EL (cell line): ENCODE measurements around the gene DSCAML1.
"Not testable (repeated sequence)": the region's sequence is repeated elsewhere in the genome, so short reads cannot be mapped to it uniquely, and the experiment has no call there.

ENCODE experiments used
- DNase-seq: peaks from one replicate; pipeline ENCODE4 v3.0.0-alpha.2; 2016

The DSCAML1 gene

DNA sequence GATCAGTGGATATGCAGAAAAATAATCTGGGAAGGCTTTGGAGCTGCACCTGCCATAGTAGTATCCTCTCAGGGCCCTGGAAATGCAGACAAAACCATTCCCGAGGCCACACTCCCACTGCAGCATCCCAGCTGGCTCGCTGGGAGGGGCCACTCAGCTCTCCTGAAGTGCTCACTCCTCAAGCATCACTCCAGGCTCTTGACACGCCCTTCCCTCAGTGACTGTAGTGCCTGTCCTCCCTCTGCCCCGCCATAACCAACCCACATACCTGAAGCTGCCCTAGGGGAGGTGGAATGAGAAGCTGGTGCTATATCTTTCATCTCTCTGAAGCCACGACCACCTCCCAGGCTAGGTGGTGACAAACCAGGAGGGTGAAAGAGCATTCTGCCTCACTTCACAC is 4.8 kb downstream of the DSCAML1 start:
- no peak for DNase-seq

DNA sequence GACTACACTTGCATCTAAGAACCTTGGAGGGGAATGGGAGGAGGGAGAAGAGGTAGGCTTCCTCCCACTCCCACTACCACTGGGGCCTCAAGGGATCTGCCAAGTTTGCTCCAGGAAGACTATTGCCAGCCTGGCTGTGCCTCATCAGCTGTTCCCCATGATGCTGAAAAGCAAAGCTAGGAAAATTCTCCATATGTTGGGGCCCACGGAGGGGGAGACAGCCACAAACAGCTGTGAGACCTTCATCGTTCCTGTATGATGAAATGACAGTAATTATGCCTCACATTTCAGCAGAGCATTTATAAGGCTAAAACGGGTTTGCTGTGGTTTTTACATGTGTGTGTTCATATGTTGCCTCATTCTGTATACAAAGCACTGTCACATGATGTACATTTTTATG is 6.7 kb downstream of the DSCAML1 start:
- no peak for DNase-seq

DNA sequence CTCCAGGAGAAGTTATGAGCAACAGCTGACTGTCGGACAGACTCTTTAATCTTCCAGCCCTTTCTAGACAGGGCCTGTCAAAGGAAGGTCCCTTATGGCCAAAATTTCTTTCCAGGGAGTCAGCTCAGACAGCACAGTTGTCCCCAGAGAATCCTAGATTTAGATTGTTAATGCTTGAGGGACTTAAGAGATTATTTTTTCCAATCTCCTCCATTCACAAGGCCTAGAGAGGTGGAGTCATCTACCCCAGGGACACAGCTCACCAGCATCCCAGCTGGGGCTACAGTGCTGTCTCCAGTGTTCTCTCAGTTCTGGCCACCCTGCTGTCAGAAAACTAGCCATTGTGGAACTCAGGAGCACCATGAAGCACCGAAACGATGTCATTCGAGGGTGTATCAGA is 7.8 kb downstream of the DSCAML1 start:
- no peak for DNase-seq

DNA sequence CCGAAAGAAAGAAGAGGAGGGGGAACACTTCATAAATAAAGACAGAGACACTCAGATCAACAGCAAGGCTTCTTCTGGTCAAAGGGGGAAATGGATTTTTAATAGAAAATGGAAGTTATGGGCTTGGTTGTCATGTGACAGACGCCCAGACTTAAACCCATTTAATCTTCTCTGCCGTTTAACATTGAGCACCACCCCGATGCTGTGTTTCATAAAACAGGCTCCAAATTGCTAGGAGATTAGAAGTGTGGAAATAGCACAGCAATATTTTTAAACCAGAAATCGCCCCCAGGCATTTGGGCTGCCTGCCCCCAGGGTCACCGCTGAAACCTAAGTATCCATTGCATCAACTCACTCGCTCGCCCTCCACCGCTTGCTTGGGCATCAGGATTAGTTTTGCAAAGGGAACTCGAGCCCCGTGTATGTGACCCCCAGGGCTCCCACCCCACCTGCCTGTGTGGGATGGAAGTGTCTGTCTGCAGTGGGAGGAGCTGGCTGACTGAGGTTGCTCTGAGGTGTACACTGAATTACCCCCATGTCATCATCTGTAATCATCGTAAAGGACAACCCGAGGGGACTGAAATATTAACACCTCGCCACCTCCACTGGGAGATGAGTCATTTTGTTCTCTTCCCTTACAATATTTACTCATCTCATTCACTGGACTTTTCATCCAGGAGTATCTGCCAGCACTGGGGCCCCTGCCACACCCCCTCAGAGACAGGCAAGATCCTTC is 10.7 kb downstream of the DSCAML1 start:
- DNase-seq = no peak

GRCh38 chr11:117782101-117782500 is 14.9 kb downstream of the DSCAML1 start:
- DNase-seq = no peak

GRCh38 chr11:117781627-117782026 is 15.4 kb downstream of the DSCAML1 start:
- DNase-seq = no peak

GRCh38 chr11:117780456-117780855 is 16.6 kb downstream of the DSCAML1 start:
- DNase-seq = no peak

- no peak for DNase-seq
Measured at GRCh38 chr11:117774553-117774952, 22.5 kb downstream of the DSCAML1 start.

GRCh38 chr11:117772360-117772759 is 24.7 kb downstream of the DSCAML1 start:
- no peak for DNase-seq

DNA sequence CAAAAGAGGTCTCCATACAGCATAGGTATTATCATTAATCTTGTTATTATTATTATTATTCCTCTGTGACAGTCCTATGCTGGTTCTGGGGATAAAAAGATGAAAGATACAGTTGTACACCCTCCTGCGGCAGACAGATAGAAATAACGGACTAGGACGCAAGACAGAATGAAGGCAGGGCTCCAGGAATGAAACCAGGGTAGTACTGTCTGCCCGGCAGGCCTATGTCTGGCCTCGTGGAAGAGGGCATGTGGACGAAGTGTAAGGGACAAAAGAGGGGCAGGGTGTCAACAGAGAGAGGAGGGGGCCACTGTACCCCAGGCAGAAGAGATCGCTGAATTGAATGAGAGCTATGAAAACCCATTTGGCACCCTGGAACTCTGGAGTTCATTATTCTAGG is 25.2 kb downstream of the DSCAML1 start:
- DNase-seq = no peak

DNA sequence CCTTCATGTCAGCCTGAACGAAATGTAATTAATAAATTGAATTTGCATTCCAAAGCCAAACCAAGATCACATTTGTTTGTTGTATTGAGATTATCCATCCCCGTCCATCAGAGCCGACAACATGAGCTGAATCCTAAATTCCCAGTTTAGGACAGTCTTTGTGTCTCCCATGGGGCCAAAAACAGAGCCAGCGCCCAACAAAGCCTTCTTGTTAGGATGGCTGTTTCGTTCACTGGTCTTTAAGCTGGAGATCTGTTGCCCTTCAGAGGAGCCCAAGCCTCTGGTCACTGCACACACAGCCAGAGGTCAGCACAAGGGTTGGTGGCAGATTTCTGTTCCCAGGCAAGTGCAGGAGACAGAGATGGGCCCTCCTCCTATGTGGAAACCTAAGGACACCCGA is 25.8 kb downstream of the DSCAML1 start:
- no peak for DNase-seq

GRCh38 chr11:117770061-117770460 is 27.0 kb downstream of the DSCAML1 start:
- DNase-seq = no peak

DNA sequence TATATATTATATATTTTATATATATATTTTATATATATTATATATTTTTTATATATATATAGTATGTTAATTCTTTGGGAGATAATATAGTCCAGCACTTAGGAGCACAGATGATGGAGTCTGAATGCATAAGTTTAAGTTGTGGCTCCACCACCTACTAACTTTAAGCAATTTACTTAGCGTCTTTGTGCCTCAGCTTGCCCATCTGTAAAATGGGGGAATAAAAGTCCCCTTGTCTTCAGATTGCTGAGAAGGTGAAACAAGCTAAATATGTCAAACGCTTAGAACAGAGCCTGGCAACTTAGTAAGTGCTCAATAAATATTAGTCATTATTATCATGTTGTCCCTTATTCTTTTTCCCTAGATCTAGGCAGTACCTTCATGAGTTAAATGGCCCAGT is 27.5 kb downstream of the DSCAML1 start:
- no peak for DNase-seq

GRCh38 chr11:117768506-117768905 is 28.5 kb downstream of the DSCAML1 start:
- DNase-seq = no peak

- DNase-seq = no peak
Measured at GRCh38 chr11:117767071-117767470, 29.9 kb downstream of the DSCAML1 start.

GRCh38 chr11:117766576-117766975 is 30.4 kb downstream of the DSCAML1 start:
- no peak for DNase-seq

GRCh38 chr11:117766026-117766425 is 31.0 kb downstream of the DSCAML1 start:
- no peak for DNase-seq

GRCh38 chr11:117765068-117765467 is 31.9 kb downstream of the DSCAML1 start:
- DNase-seq = no peak

GRCh38 chr11:117763465-117763864 is 33.6 kb downstream of the DSCAML1 start:
- DNase-seq = not testable (repeated sequence)

- no peak for DNase-seq
Measured at GRCh38 chr11:117761993-117762392, 35.0 kb downstream of the DSCAML1 start.

DNA sequence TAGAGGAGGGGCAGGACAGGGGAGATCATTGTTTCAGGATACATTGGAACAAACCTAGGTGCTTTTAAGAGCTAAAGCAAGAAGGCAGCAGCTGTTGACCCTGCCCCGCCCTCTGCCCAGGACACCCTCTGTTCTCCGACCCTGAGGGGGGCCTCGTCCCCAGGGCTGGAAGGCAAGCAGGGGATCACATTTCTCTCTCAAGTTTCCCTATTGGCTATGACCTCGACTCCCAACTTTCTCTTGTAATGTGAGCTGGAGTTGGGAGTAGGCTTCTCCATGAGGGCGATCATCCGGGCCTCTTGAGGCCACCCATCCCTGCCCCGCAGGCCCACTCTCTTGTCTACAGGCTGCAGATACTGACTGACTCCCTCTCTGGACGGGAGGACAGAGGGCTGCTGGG is 37.7 kb downstream of the DSCAML1 start:
- DNase-seq = no peak

- DNase-seq = no peak
Measured at GRCh38 chr11:117754030-117754429, 43.0 kb downstream of the DSCAML1 start.

DNA sequence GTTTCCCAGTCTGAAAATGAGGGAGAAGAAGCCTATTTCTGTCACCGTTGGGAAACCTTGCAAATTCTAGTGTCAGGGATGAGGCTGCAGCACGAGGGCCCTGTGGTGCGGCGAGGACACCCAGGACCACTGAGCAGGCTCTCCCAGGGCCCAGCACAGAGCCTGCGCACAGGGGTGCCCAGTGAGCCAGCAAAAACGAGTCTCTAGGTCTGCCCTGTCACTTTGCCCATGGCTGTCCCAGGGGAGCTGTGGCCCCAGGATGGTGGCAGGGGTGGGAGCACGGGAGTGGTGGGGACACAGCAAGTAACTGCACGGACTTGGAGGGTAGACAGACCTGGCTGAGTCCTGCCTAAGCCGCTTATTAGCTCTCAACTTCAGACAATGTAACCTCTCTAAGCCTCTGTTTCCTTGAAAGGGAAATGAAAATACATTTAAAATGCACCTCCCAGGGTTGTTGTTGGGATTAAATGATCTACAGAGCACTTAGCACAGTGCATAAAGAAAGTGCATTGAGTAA is 44.2 kb downstream of the DSCAML1 start:
- DNase-seq = no peak

DNA sequence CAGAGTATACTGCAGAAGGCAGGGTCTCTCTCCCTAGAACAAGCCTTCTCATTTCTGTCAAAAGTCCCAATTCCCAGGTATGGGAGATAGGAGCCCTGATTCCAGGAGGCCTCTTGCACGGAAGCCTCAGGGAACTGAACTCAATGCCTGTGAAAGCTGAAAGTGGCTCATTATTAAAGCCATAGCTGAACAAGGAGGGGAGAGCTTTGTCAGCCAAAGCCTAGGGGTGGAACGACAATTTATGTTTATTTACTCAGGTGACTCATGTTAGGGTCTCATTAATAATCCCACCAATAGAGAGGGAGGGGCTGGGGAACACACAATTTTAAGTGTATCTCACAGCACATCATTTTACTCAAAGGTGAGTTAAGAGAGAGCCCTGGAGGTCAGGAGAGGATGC is 44.9 kb downstream of the DSCAML1 start:
- DNase-seq = no peak
